ENCODE measurements around the gene RASL12. TPM values are rescaled to one million over a fixed set of nuclear protein-coding genes. Genes with fewer than 3 reads are reported as not detected.
A peak's percentile ranks its signal among the peaks of the same experiment; 100 is the strongest.

The RASL12 gene
- polyA plus RNA-seq, 1 donor from 2014 or later = not detected

DNA sequence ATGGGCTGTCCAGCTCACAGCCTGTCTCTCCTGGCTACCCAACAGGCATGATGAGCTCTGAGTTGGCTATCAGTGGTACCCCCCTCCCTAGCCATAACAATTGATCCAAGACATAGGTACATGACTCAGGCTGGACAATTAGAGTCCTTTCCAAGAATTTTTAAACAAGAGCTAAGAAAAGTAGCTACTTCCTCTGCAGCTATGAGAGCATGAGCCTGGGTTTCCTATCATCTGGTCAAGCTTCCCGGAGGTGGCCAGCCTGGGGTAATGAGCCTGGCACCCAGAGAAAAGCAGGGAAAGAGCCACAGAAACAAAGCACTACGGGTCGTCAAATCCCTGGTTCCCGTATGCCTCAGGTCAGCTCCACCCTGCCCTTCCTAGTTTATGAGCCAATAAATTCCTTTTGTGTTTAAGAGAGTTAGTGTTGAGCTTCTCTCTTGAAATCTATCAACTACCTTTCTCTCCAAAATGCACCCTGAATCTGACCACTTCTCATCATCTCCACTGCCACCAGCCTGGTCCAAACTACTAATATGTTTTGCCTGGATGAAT lies 24.9 kb downstream of the RASL12 start:
- no peaks in the 10 kb centered on the region for H3K9me3 Mint-ChIP-seq
- H3K36me3 Mint-ChIP-seq = no peaks in the 10 kb centered on the region
- H3K27ac Mint-ChIP-seq = peak overlapping the region in 1 of 3 donors; percentile 2
- H3K4me3 Mint-ChIP-seq = no peak overlapping the region
- no peaks in the 10 kb centered on the region for H3K27me3 Mint-ChIP-seq
- H3K4me1 Mint-ChIP-seq = no peaks in the 10 kb centered on the region

GRCh38 chr15:65041787-65042186 lies 26.0 kb downstream of the RASL12 start:
- no peak overlapping the region for H3K4me3 Mint-ChIP-seq
- H3K27ac Mint-ChIP-seq = no peak overlapping the region
- H3K4me1 Mint-ChIP-seq = no peaks in the 10 kb centered on the region
- H3K27me3 Mint-ChIP-seq = no peaks in the 10 kb centered on the region
- no peaks in the 10 kb centered on the region for H3K9me3 Mint-ChIP-seq
- H3K36me3 Mint-ChIP-seq = no peaks in the 10 kb centered on the region

GRCh38 chr15:65040461-65040860 lies 27.3 kb downstream of the RASL12 start:
- Mint-ChIP-seq H3K4me1 (no peaks in the 10 kb centered on the region), H3K36me3 (no peaks in the 10 kb centered on the region), H3K27me3 (no peaks in the 10 kb centered on the region), H3K4me3 (peak overlapping the region in 1 of 4 donors; percentile 0), H3K27ac (no peak overlapping the region), H3K9me3 (no peaks in the 10 kb centered on the region)

GRCh38 chr15:65038836-65039235 lies 29.0 kb downstream of the RASL12 start:
- no peaks in the 10 kb centered on the region for H3K36me3 Mint-ChIP-seq
- no peaks in the 10 kb centered on the region for H3K27me3 Mint-ChIP-seq
- no peak overlapping the region for H3K4me3 Mint-ChIP-seq
- peaks cover 0 to 6% (median 0%) of the 10 kb centered on the region in 3 donors for H3K4me1 Mint-ChIP-seq
- peak overlapping the region in 1 of 3 donors; percentile 53 for H3K27ac Mint-ChIP-seq
- no peaks in the 10 kb centered on the region for H3K9me3 Mint-ChIP-seq

GRCh38 chr15:65038428-65038827 lies 29.4 kb downstream of the RASL12 start:
- Mint-ChIP-seq H3K27ac (peak overlapping the region in 1 of 3 donors; percentile 53), H3K36me3 (no peaks in the 10 kb centered on the region), H3K27me3 (no peaks in the 10 kb centered on the region), H3K4me1 (peaks cover 0 to 9% (median 2%) of the 10 kb centered on the region in 3 donors), H3K4me3 (no peak overlapping the region), H3K9me3 (no peaks in the 10 kb centered on the region)

DNA sequence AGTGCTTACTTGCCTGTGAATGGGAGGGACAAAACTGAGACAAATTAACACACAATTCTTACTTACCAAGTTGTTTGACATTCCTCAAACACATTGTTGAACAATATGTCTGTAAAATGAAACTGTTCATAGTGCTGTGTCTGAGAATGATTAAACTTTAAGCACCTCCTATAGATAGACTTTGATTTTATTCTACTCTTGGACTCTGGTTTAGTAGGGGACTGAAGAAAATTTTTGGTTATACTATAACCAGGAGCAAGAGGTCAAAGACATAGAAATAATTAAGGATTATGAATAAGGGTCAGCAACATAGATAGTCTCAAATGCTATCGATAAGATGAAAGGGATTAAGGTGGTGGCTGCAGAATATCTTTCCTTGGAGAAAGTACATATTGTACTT lies 30.5 kb downstream of the RASL12 start:
- H3K27ac Mint-ChIP-seq = no peak overlapping the region
- H3K36me3 Mint-ChIP-seq = no peaks in the 10 kb centered on the region
- H3K9me3 Mint-ChIP-seq = no peaks in the 10 kb centered on the region
- H3K4me3 Mint-ChIP-seq = no peak overlapping the region
- H3K4me1 Mint-ChIP-seq = peaks cover 4 to 13% (median 8%) of the 10 kb centered on the region in 3 donors
- H3K27me3 Mint-ChIP-seq = no peaks in the 10 kb centered on the region

- H3K27me3 Mint-ChIP-seq = no peaks in the 10 kb centered on the region
- peaks cover 4 to 13% (median 8%) of the 10 kb centered on the region in 3 donors for H3K4me1 Mint-ChIP-seq
- no peak overlapping the region for H3K27ac Mint-ChIP-seq
- no peak overlapping the region for H3K4me3 Mint-ChIP-seq
- H3K36me3 Mint-ChIP-seq = no peaks in the 10 kb centered on the region
- no peaks in the 10 kb centered on the region for H3K9me3 Mint-ChIP-seq
Measured at GRCh38 chr15:65034719-65035118, 33.1 kb downstream of the RASL12 start.

DNA sequence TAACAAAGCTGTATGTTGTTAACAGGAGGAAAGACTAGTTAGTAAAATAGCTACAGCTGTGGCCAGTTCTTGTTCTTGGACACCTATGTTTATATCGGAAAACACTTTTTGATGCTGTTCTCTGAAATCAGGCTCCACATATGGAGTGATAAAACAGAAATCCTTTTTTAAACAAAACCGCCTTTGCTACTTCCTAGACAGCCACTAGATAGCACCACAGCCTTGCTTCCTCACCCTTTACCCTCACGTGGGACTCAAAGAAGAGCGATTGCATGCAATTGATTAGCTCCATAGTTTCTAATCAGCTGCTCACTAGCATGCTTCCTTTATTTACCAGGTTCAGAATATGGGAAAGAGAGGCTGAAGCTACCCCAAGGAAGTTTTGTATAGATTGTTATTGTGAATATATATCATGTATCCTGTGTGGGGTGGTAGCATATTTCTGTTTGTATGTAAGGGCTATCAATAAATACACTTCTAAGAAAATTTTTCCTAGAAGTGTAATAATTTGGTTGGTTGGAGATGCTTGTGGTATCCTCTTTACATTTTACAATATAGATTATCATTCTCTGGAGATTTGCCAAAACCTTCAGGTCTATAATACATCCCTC lies 34.0 kb downstream of the RASL12 start:
- H3K9me3 Mint-ChIP-seq = no peaks in the 10 kb centered on the region
- no peak overlapping the region for H3K4me3 Mint-ChIP-seq
- H3K27me3 Mint-ChIP-seq = no peaks in the 10 kb centered on the region
- H3K27ac Mint-ChIP-seq = peak overlapping the region in 1 of 3 donors; percentile 6
- H3K4me1 Mint-ChIP-seq = peaks cover 5 to 13% (median 8%) of the 10 kb centered on the region in 3 donors
- H3K36me3 Mint-ChIP-seq = no peaks in the 10 kb centered on the region

- no peaks in the 10 kb centered on the region for H3K9me3 Mint-ChIP-seq
- H3K27ac Mint-ChIP-seq = peak overlapping the region in 2 of 3 donors; percentile 6 to 59
- H3K4me1 Mint-ChIP-seq = peaks cover 13 to 19% (median 14%) of the 10 kb centered on the region in 3 donors
- H3K27me3 Mint-ChIP-seq = no peaks in the 10 kb centered on the region
- H3K4me3 Mint-ChIP-seq = peak overlapping the region in 2 of 4 donors; percentile 6 to 56
- peaks cover 1% of the 10 kb centered on the region for H3K36me3 Mint-ChIP-seq
Measured at GRCh38 chr15:65032801-65033537, 34.8 kb downstream of the RASL12 start.

DNA sequence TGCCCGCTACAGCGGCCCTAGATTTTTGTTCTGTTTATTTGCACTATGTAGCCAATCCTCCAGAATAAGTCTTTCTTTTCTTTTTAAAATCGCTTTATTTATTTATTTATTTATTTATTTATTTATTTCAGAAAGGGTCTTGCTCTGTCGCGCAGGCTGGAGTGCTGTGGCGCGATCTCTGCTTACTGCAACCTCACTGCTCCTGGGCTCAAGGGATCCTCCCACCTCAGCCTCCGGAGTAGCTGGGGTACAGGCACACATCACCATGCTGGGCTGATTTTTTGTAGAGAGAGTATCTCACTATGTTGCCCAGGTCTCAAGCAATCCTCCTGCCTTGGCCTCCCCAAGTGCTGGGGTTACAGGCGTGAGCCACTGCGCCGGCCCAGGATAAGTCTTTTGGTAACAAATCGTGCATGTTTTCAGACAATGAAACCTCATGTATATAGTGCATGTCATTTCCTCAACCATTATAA lies 38.0 kb downstream of the RASL12 start:
- H3K27ac Mint-ChIP-seq = no peak overlapping the region
- H3K9me3 Mint-ChIP-seq = no peaks in the 10 kb centered on the region
- peak overlapping the region; percentile 84 to 95 (median 88) for H3K4me3 Mint-ChIP-seq
- peaks cover 14 to 22% (median 19%) of the 10 kb centered on the region in 3 donors for H3K4me1 Mint-ChIP-seq
- H3K36me3 Mint-ChIP-seq = peaks cover 3% of the 10 kb centered on the region
- H3K27me3 Mint-ChIP-seq = no peaks in the 10 kb centered on the region

DNA sequence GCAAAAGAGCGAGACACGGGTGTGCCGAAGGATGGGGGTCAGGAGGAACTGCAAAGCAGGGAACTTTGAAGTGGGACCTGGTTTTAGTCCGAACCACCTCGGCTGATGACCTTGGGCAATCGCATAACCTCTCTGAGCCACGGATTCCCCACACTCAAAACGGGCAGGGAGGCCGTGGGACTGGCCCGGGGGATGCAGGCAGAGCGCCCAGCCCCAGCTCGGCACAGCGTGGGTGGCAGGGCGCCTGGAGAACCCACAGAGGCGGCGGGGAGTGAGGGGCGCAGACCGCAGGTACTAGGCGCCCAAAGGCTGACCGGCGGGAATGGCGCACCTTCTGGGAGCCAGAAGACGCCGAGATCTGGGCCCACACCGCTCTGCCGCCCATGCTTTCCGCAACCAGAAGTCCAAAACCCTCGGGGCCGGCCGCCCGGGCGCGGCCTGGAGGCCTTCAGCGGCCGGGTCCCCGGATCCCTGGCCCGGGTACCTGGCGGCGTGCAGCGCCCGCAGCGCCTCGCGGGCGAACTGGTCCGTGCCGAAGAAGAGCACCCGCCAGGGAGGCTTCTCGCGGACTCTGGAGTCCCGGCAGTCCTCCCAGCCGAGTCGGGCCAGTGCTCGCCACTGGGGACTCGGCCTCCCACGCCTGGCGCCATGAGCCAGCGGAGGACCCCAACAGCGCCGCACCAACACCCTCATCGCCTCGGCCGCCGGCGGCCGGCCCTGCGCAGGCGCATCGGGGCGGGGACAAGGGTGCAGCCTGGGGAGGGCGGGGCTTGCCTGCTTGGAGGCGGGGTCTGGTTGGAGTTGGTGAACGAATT lies 38.7 kb downstream of the RASL12 start, which contains the start of gene MTFMT:
TSS of gene MTFMT (minus strand) at position 719 of the 815 bp plus-strand sequence. CDS start at position 693, 26 bp downstream.
- Mint-ChIP-seq H3K27me3 (no peaks in the 10 kb centered on the region), H3K4me3 (peak within 1 kb of the TSS; percentile 84 to 96 (median 90)), H3K4me1 (peaks cover 14 to 22% (median 21%) of the 10 kb centered on the region in 3 donors), H3K9me3 (no peaks in the 10 kb centered on the region), H3K27ac (peak within 1 kb of the TSS in 2 of 3 donors; percentile 25 to 96), H3K36me3 (peaks cover 5% of the 10 kb centered on the region)

DNA sequence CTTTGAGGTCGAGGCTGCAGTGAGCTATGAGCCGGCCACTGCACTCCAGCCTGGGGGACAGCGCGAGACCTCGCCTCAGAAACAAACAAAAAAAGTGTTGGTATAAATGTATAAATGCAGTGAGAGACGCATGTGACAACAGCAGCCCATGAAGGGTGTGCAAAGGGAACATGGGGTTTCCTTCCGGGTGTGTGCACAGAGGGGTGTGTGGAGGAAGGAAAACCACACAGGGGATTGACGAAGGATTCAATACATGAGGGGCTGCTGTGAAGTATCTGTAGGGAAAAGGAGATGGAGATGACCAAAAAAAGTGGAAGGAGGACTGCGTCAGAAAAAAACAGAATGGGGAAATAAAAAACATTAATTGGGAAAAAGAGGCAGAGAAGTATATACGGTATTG lies 39.5 kb downstream of the RASL12 start:
- peak overlapping the region in 2 of 3 donors; percentile 25 to 96 for H3K27ac Mint-ChIP-seq
- H3K36me3 Mint-ChIP-seq = peaks cover 8% of the 10 kb centered on the region
- H3K4me1 Mint-ChIP-seq = peaks cover 14 to 21% (median 15%) of the 10 kb centered on the region in 3 donors
- H3K4me3 Mint-ChIP-seq = peak overlapping the region; percentile 84 to 96 (median 90)
- no peaks in the 10 kb centered on the region for H3K27me3 Mint-ChIP-seq
- H3K9me3 Mint-ChIP-seq = no peaks in the 10 kb centered on the region

GRCh38 chr15:65027593-65027992 lies 40.2 kb downstream of the RASL12 start:
- H3K4me3 Mint-ChIP-seq = peak overlapping the region; percentile 84 to 95 (median 86)
- peaks cover 8% of the 10 kb centered on the region for H3K36me3 Mint-ChIP-seq
- no peaks in the 10 kb centered on the region for H3K9me3 Mint-ChIP-seq
- peaks cover 9 to 19% (median 12%) of the 10 kb centered on the region in 3 donors for H3K4me1 Mint-ChIP-seq
- H3K27me3 Mint-ChIP-seq = no peaks in the 10 kb centered on the region
- peak overlapping the region in 1 of 3 donors; percentile 96 for H3K27ac Mint-ChIP-seq

- Mint-ChIP-seq H3K4me1 (peaks cover 6 to 19% (median 12%) of the 10 kb centered on the region in 3 donors), H3K9me3 (no peaks in the 10 kb centered on the region), H3K27ac (no peak overlapping the region), H3K27me3 (no peaks in the 10 kb centered on the region), H3K4me3 (peak overlapping the region in 3 of 4 donors; percentile 5 to 62 (median 56)), H3K36me3 (peaks cover 8% of the 10 kb centered on the region)
Measured at GRCh38 chr15:65026756-65027155, 41.0 kb downstream of the RASL12 start.

All from IgD-negative memory B cell (primary cell).